K562 (cell line): ENCODE measurements around the gene GATB. TPM values are rescaled to one million over a fixed set of nuclear protein-coding genes. Genes with fewer than 3 reads are reported as not detected.

Source experiments
- BCL6 ChIP-seq: fragments of 250-450 bp; sonication (Bioruptor Pico); IDR thresholded peaks from 2 replicates; pipeline ENCODE4 v1.4.0; 2020
- CEBPG ChIP-seq, 3 experiments: fragments of 200-800 bp in 1 of 3; sonication (Bioruptor generic) in 1 of 3; sonication (generic) in 1 of 3; formaldehyde crosslinking in 1 of 3; IDR thresholded peaks in 2 of 3; conservative IDR thresholded peaks in 1 of 3; 2 replicates each; pipeline versions ENCODE4 v1.6.1 to v1.8.0; 2016 to 2022; ENCODE audit warnings: missing compliant biosample characterization in 2 of 3, missing genetic modification characterization in 2 of 3, mild to moderate bottlenecking in 1 of 3, missing genetic modification reagents in 1 of 3
- DEAF1 ChIP-seq: fragments of 450-650 bp; formaldehyde crosslinking; IDR thresholded peaks from 2 replicates; pipeline ENCODE4 v1.4.0; 2020; ENCODE audit warnings: mild to moderate bottlenecking, moderate library complexity
- MAFG ChIP-seq: fragments of 450-650 bp; conservative IDR thresholded peaks from 2 replicates; pipeline ENCODE4 v1.6.1; 2016; ENCODE audit warnings: missing genetic modification characterization, missing compliant biosample characterization
- MCM2 ChIP-seq: fragments of 450-650 bp; IDR thresholded peaks from 2 replicates; pipeline ENCODE4 v1.6.1; 2017; ENCODE audit warnings: low read depth, mild to moderate bottlenecking
- MEF2A ChIP-seq: IDR thresholded peaks from 2 replicates; pipeline ENCODE4 v1.6.1; 2011; ENCODE audit warnings: low read depth, mild to moderate bottlenecking, low read length, moderate library complexity; ENCODE audit not compliant: control insufficient read depth
- NBN ChIP-seq: fragments of 450-650 bp; IDR thresholded peaks from 2 replicates; pipeline ENCODE4 v1.6.1; 2016; ENCODE audit warnings: low read depth, mild to moderate bottlenecking
- PPARD ChIP-seq: fragments of 250-450 bp; sonication (Bioruptor Pico); IDR thresholded peaks from 2 replicates; pipeline ENCODE4 v1.8.0; 2022; ENCODE audit warnings: inconsistent platforms, mild to moderate bottlenecking, moderate library complexity
- TEAD1 ChIP-seq, 2 experiments: fragments of 450-650 bp in 1 of 2; sonication (generic) in 1 of 2; formaldehyde crosslinking; IDR thresholded peaks; 2 replicates each; pipeline versions ENCODE4 v1.4.0 to v1.8.0; 2020 to 2022; ENCODE audit warnings: mild to moderate bottlenecking in 2 of 2, missing genetic modification reagents in 1 of 2
- polyA plus RNA-seq, 8 experiments: library from polyadenylated mRNA; depleted of rRNA in 4 of 8; stranded (reverse) in 5 of 8; unstranded in 3 of 8; fragments of >200 nt; fragmentation: Nextera tagmentation in 2 of 8; fragmentation: Illumina TruSeq in 1 of 8; extraction: Ambion mirVana in 2 of 8; extraction: Trizol in 1 of 8; gene quantifications; 2 replicates each; pipeline versions ENCODE4 v1.2.1 to v1.2.3, GENCODE V29; 2011 to 2014; ENCODE audit warnings: inconsistent platforms in 1 of 8, missing spikeins in 1 of 8
- total RNA-seq, 7 experiments: library from RNA; depleted of rRNA in 6 of 7; stranded (reverse); fragments of >200 nt in 6 of 7; fragmentation: Illumina TruSeq in 2 of 7; extraction: Trizol in 2 of 7; gene quantifications; 2 replicates each; pipeline versions ENCODE4 v1.2.1 to v1.2.3, GENCODE V29; 2011 to 2021; ENCODE audit warnings: low replicate concordance in 1 of 7
- TF ChIP-seq, protein P1 (sequence below), 3 experiments: fragments of 200-800 bp in 1 of 3; sonication (Bioruptor generic) in 1 of 3; sonication (generic) in 1 of 3; formaldehyde crosslinking in 1 of 3; IDR thresholded peaks; 2 replicates each; pipeline versions ENCODE4 v1.6.1 to v1.8.0; 2016 to 2022; ENCODE audit warnings: mild to moderate bottlenecking in 2 of 3, missing compliant biosample characterization in 2 of 3, missing genetic modification characterization in 2 of 3, missing genetic modification reagents in 1 of 3
- TF ChIP-seq, protein P2 (sequence below): fragments of 250-450 bp; sonication (Bioruptor Pico); IDR thresholded peaks from 2 replicates; pipeline ENCODE4 v1.4.0; 2020; ENCODE audit warnings: mild to moderate bottlenecking
- TF ChIP-seq, protein P3 (sequence below), 3 experiments: IDR thresholded peaks in 2 of 3; conservative IDR thresholded peaks in 1 of 3; 2 replicates each; pipeline ENCODE4 v1.5.1; 2011 to 2012; ENCODE audit warnings: low read length in 3 of 3, mild to moderate bottlenecking in 3 of 3, control low read depth in 2 of 3, improper control_type of control experiment in 1 of 3, inconsistent platforms in 1 of 3, low read depth in 1 of 3, mixed read lengths in 1 of 3, moderate library complexity in 1 of 3; ENCODE audit not compliant: insufficient read depth in 2 of 3

Gene GATB
- total and polyA plus RNA-seq, 9 of the 15 experiments (the other 6 are each of a cell fraction or from before 2014, with no cell fraction given) = 15.3 to 31.8 (median 26.2) TPM

GRCh38 chr4:151649479-151649878, 111.3 kb downstream of the GATB start (continued):
- TF ChIP-seq NBN (no peak), MAFG (tag) (no peak), TEAD1 (CRISPR knock-in tag; IDR thresholded peaks at IDR 0.05) (no peak), DEAF1 (CRISPR knock-in tag) (peak; percentile 43; the same call in 1 of the 2 replicates), MCM2 (no peak), CEBPG (CRISPR knock-in tag; IDR thresholded peaks at IDR 0.05) (no peak), CEBPG (tag; conservative IDR thresholded peaks at IDR 0.05 in 1 of 2, IDR thresholded peaks at IDR 0.05 in 1 of 2) (no peak), PPARD (CRISPR knock-in tag) (no peak), MEF2A (no peak), BCL6 (CRISPR knock-in tag) (no peak)
- TF ChIP-seq, protein P1, sequence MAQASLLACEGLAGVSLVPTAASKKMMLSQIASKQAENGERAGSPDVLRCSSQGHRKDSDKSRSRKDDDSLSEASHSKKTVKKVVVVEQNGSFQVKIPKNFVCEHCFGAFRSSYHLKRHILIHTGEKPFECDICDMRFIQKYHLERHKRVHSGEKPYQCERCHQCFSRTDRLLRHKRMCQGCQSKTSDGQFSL (CRISPR knock-in tag; IDR thresholded peaks at IDR 0.05) = no peak
- TF ChIP-seq, protein P1 (tag; IDR thresholded peaks at IDR 0.05) = no peak
- TF ChIP-seq, protein P2, sequence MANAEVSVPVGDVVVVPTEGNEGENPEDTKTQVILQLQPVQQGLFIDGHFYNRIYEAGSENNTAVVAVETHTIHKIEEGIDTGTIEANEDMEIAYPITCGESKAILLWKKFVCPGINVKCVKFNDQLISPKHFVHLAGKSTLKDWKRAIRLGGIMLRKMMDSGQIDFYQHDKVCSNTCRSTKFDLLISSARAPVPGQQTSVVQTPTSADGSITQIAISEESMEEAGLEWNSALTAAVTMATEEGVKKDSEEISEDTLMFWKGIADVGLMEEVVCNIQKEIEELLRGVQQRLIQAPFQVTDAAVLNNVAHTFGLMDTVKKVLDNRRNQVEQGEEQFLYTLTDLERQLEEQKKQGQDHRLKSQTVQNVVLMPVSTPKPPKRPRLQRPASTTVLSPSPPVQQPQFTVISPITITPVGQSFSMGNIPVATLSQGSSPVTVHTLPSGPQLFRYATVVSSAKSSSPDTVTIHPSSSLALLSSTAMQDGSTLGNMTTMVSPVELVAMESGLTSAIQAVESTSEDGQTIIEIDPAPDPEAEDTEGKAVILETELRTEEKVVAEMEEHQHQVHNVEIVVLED (CRISPR knock-in tag) = no peak
- TF ChIP-seq, protein P3, sequence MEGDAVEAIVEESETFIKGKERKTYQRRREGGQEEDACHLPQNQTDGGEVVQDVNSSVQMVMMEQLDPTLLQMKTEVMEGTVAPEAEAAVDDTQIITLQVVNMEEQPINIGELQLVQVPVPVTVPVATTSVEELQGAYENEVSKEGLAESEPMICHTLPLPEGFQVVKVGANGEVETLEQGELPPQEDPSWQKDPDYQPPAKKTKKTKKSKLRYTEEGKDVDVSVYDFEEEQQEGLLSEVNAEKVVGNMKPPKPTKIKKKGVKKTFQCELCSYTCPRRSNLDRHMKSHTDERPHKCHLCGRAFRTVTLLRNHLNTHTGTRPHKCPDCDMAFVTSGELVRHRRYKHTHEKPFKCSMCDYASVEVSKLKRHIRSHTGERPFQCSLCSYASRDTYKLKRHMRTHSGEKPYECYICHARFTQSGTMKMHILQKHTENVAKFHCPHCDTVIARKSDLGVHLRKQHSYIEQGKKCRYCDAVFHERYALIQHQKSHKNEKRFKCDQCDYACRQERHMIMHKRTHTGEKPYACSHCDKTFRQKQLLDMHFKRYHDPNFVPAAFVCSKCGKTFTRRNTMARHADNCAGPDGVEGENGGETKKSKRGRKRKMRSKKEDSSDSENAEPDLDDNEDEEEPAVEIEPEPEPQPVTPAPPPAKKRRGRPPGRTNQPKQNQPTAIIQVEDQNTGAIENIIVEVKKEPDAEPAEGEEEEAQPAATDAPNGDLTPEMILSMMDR (IDR thresholded peaks at IDR 0.05 in 2 of 3, conservative IDR thresholded peaks at IDR 0.05 in 1 of 3; ENCODE audit: insufficient read depth in 2 of 3, low read depth in 1 of 3, low read length in 3 of 3) = peak; percentile 64 to 66 (median 65)
- TF ChIP-seq, all 486 proteins: peak for 7
